HL-60 (cell line): ENCODE data around the gene GAPDHS.

Experiments
- DNase-seq, 2 experiments: peaks; one replicate each; pipeline ENCODE4 v3.0.0-alpha.2; 2010 to 2020; ENCODE audit warnings: low read depth in 1 of 2, low spot score in 1 of 2
- H3K27ac ChIP-seq: fragments of 250-450 bp; sonication (Bioruptor Pico); replicated peaks from 2 replicates; pipeline ENCODE4 v1.5.1; 2020; ENCODE audit warnings: mild to moderate bottlenecking, moderate library complexity
- H3K27me3 ChIP-seq: fragments of 250-450 bp; sonication (Bioruptor Pico); 2 replicates; pipeline ENCODE4 v1.5.1; 2021; ENCODE audit warnings: mild to moderate bottlenecking, moderate library complexity; ENCODE audit not compliant: insufficient read depth, poor library complexity, severe bottlenecking
- H3K4me3 ChIP-seq: replicated peaks from 2 replicates; pipeline ENCODE4 v1.5.1; 2011; ENCODE audit warnings: mild to moderate bottlenecking, control low read depth, low read length; ENCODE audit not compliant: insufficient read depth
- GABPA ChIP-seq: IDR thresholded peaks from 2 replicates; pipeline ENCODE4 v1.6.1; 2012; ENCODE audit warnings: low read depth
- POLR2AphosphoS5 ChIP-seq: IDR thresholded peaks from 2 replicates; pipeline ENCODE4 v1.6.1; 2012; ENCODE audit warnings: low read depth
- SPI1 ChIP-seq: IDR thresholded peaks from 2 replicates; pipeline ENCODE4 v1.6.1; 2012; ENCODE audit warnings: low read depth, mild to moderate bottlenecking, borderline replicate concordance
- TF ChIP-seq, protein P1 (sequence below): IDR thresholded peaks from one replicate; pipeline ENCODE4 v1.5.1; 2011; ENCODE audit warnings: low read length, control low read depth, inconsistent platforms; ENCODE audit not compliant: insufficient read depth
- TF ChIP-seq, protein P2 (sequence below): IDR thresholded peaks from 2 replicates; pipeline ENCODE4 v1.6.1; 2012; ENCODE audit warnings: low read depth; ENCODE audit not compliant: insufficient replicate concordance

Gene GAPDHS

DNA sequence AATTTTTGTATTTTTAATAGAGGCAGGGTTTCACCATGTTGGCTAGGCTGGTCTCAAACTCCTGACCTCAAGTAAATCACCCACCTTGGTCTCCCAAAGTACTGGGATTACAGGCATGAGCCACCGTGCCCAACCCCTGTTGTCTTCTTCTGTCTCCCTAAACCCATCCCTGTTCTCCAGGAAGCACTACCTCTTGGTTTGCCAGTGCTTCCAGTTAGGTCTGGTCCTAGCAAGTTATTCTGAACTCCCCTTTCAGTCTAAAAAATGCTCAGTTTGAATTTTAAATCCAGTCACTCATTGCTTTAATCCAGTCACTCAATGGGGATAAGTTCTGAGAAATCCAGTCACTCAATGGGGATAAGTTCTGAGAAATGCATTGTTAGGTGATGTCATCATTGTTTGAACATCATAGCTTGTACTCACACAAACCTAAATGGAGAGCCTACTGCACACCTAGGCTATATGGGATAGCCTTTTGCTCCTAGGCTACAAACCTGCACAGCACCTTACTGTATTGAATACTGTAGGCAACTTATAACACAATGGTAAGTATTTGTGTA, 38.2 kb downstream of the GAPDHS start:
- H3K4me3 ChIP-seq: no peak overlapping the region
- H3K27ac ChIP-seq: no peak overlapping the region
- no peaks in the 10 kb centered on the region for H3K27me3 ChIP-seq
- TF ChIP-seq, protein P1, sequence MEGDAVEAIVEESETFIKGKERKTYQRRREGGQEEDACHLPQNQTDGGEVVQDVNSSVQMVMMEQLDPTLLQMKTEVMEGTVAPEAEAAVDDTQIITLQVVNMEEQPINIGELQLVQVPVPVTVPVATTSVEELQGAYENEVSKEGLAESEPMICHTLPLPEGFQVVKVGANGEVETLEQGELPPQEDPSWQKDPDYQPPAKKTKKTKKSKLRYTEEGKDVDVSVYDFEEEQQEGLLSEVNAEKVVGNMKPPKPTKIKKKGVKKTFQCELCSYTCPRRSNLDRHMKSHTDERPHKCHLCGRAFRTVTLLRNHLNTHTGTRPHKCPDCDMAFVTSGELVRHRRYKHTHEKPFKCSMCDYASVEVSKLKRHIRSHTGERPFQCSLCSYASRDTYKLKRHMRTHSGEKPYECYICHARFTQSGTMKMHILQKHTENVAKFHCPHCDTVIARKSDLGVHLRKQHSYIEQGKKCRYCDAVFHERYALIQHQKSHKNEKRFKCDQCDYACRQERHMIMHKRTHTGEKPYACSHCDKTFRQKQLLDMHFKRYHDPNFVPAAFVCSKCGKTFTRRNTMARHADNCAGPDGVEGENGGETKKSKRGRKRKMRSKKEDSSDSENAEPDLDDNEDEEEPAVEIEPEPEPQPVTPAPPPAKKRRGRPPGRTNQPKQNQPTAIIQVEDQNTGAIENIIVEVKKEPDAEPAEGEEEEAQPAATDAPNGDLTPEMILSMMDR: no peak
- TF ChIP-seq SPI1 (no peak), GABPA (no peak), POLR2AphosphoS5 (no peak)
- TF ChIP-seq, protein P2, sequence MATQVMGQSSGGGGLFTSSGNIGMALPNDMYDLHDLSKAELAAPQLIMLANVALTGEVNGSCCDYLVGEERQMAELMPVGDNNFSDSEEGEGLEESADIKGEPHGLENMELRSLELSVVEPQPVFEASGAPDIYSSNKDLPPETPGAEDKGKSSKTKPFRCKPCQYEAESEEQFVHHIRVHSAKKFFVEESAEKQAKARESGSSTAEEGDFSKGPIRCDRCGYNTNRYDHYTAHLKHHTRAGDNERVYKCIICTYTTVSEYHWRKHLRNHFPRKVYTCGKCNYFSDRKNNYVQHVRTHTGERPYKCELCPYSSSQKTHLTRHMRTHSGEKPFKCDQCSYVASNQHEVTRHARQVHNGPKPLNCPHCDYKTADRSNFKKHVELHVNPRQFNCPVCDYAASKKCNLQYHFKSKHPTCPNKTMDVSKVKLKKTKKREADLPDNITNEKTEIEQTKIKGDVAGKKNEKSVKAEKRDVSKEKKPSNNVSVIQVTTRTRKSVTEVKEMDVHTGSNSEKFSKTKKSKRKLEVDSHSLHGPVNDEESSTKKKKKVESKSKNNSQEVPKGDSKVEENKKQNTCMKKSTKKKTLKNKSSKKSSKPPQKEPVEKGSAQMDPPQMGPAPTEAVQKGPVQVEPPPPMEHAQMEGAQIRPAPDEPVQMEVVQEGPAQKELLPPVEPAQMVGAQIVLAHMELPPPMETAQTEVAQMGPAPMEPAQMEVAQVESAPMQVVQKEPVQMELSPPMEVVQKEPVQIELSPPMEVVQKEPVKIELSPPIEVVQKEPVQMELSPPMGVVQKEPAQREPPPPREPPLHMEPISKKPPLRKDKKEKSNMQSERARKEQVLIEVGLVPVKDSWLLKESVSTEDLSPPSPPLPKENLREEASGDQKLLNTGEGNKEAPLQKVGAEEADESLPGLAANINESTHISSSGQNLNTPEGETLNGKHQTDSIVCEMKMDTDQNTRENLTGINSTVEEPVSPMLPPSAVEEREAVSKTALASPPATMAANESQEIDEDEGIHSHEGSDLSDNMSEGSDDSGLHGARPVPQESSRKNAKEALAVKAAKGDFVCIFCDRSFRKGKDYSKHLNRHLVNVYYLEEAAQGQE: no peak
- DNase-seq: no peak

DNA sequence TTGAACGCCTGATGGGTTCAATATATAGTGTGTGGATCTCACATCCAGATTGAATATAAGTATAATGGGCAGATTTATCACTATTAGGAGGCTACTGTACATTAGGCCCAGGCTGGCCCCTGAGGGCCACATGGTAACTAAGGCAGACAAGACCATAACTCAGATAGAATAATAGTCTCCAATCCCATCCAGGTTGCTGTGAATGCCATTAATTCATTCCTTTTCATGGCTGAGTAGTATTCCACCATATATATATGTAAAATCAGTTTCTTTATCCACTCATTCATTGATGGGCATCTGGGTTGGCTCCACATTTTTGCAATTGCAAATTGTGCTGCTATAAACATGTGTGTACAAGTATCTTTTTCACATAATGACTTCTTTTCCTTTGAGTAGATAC, 44.7 kb downstream of the GAPDHS start:
- DNase-seq: no peak
- TF ChIP-seq, protein P1: no peak
- TF ChIP-seq, protein P2: no peak
- Histone ChIP-seq H3K27ac (no peak overlapping the region), H3K4me3 (no peak overlapping the region), H3K27me3 (no peaks in the 10 kb centered on the region)

DNA sequence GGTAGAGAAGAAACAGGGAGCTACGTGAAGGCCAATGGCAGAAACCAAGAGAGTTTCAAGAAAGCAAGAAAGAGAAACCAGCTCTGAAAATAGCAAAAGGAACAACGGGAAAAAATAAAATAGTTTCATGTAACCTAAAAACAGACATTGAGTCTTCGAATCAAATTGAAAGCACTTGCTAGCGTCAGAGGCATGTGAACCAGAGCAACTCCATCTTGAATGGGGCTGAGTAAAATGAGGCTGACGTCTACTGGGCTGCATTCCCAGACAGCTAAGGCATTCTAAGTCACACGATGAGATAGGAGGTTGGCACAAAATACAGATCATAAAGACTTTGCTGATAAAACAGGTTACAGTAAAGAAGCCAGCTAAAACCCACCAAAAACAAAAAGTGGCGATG, 45.5 kb downstream of the GAPDHS start:
- Histone ChIP-seq H3K27me3 (no peaks in the 10 kb centered on the region), H3K4me3 (no peak overlapping the region), H3K27ac (no peak overlapping the region)
- DNase-seq: no peak
- TF ChIP-seq GABPA (no peak), SPI1 (no peak), POLR2AphosphoS5 (no peak)
- TF ChIP-seq, protein P1: no peak
- TF ChIP-seq, protein P2: no peak
